Heart left ventricle (tissue), 16 donors: ENCODE measurements around the gene ABCC8. TPM values are rescaled to one million over a fixed set of nuclear protein-coding genes. Genes with fewer than 3 reads are reported as not detected.

Experiments
- ATAC-seq, 4 donors: fragments of 200-7000 bp; cut with Tn5 transposase; one replicate each; pipeline ENCODE4 v1.9.1; 2020 to 2022; ENCODE audit warnings: moderate library complexity in 4 of 4, mild to moderate bottlenecking in 3 of 4, moderate number of reproducible peaks in 1 of 4
- DNase-seq, 5 donors: peaks; one replicate each; pipeline ENCODE4 v3.0.0-alpha.2; 2020
- H3K27ac ChIP-seq, 12 donors: fragments of 200-600 bp; sonication (generic) in 4 of 12; one replicate each; pipeline versions ENCODE4 v1.5.0 to v1.8.0; 2016 to 2022; ENCODE audit warnings: mild to moderate bottlenecking in 2 of 12
- H3K27me3 ChIP-seq, 9 donors: fragments of 200-600 bp; sonication (generic) in 2 of 9; one replicate each; pipeline versions ENCODE4 v1.5.1 to v1.8.0; 2016 to 2022; ENCODE audit warnings: mild to moderate bottlenecking in 3 of 9
- H3K36me3 ChIP-seq, 9 donors: fragments of 200-600 bp; sonication (generic) in 2 of 9; one replicate each; pipeline versions ENCODE4 v1.5.0 to v1.8.0; 2018 to 2022; ENCODE audit warnings: mild to moderate bottlenecking in 2 of 9
- H3K4me1 ChIP-seq, 12 donors: fragments of 200-600 bp; sonication (generic) in 4 of 12; one replicate each; pipeline versions ENCODE4 v1.5.0 to v1.8.0; 2016 to 2022; ENCODE audit warnings: mild to moderate bottlenecking in 3 of 12
- H3K4me3 ChIP-seq, 12 donors: fragments of 200-600 bp; sonication (generic) in 4 of 12; one replicate each; pipeline versions ENCODE4 v1.5.0 to v1.8.0; 2017 to 2022; ENCODE audit warnings: mild to moderate bottlenecking in 9 of 12, moderate library complexity in 4 of 12
- H3K9me3 ChIP-seq, 12 donors: fragments of 200-600 bp; sonication (generic) in 4 of 12; one replicate each; pipeline versions ENCODE4 v1.5.0 to v1.8.0; 2016 to 2022; ENCODE audit warnings: mild to moderate bottlenecking in 1 of 12
- POLR2A ChIP-seq, 2 donors: fragments of 450-650 bp; IDR thresholded peaks; one replicate each; pipeline ENCODE4 v1.6.1; 2017; ENCODE audit warnings: antibody characterized with exemption in 2 of 2, mild to moderate bottlenecking in 2 of 2, moderate library complexity in 2 of 2
- WGBS, 4 donors: extraction: QIAGEN DNeasy Blood & Tissue Kit in 2 of 4; methylation state at CpG; one replicate each; pipeline versions ENCODE4 v1.1.5 to v1.1.7; 2013 to 2018; 5-methylcytosine and 5-hydroxymethylcytosine counted together
- intact Hi-C, 10 donors: fragments of 100-400 bp; cut with DNase I; formaldehyde crosslinking; loops; one replicate each; pipeline versions ENCODE4 v1.11.1 to v1.14.2; 2022
- polyA plus RNA-seq, 2 donors: library from polyadenylated mRNA; stranded (reverse); fragments of 200-250 nt; gene quantifications; one replicate each; pipeline ENCODE4 v1.2.3, GENCODE V29; 2013
- total RNA-seq, 9 donors: library from RNA; depleted of rRNA in 2 of 9; stranded (reverse); fragments of >200 nt in 2 of 9; fragmentation: NEBNext Ultra II Directional in 3 of 9; extraction: Animal tissue kit (Norgen Biotek cat#: 25700) in 3 of 9; gene quantifications; one replicate each; pipeline versions ENCODE4 v1.1.0 to v1.2.4, GENCODE V29; 2016 to 2023
- TF ChIP-seq, protein P1 (sequence below), 12 donors: fragments of 200-600 bp; sonication (generic) in 4 of 12; IDR thresholded peaks; one replicate each; pipeline versions ENCODE4 v1.5.0 to v1.8.0; 2018 to 2022; ENCODE audit warnings: antibody characterized with exemption in 12 of 12, mild to moderate bottlenecking in 5 of 12
- donor health status: ischemic (EF 13 %, LVEDD 7.1; RV severe dilation, severe dysfunction).
- donor health status: healthy with polysubstance abuse.
- donor health status: DM: no; HTN: yes; CAD: no.
- donor health status: DM: no; HTN: no; CAD: no.
- donor health status: ischemic (EF 25% LVEDD 6.9; RV normal size, moderate dysfunction).
- donor health status: ischemic (EF 25% LVEDD 5.7; RV mildly dilated, moderate dysfunction).
- donor health status: healthy.
- donor health status: DM: yes; HTN: yes; CAD: no.
- donor health status: ischemic (EF 35%, LVEDD 5.7; RV mildly dilated, moderate dysfunction).
- donor health status: nonischemic (EF 11% LVEDD 7.7; RV severe dilation, severe dysfunction).
- donor health status: DM: yes; HTN: yes; CAD: no.
- donor health status: PGD.
- donor health status: ischemic (EF 29% LVEDD 5.4; RV normal size, mild dysfunction).
- donor health status: nonischemic (EF 23%, LVEDD 6.1; RV moderate dilation, normal function).

ABCC8 gene
- total and polyA plus RNA-seq, 11 donors, result 0.69 to 9.6 (median 3.6) TPM

DNA sequence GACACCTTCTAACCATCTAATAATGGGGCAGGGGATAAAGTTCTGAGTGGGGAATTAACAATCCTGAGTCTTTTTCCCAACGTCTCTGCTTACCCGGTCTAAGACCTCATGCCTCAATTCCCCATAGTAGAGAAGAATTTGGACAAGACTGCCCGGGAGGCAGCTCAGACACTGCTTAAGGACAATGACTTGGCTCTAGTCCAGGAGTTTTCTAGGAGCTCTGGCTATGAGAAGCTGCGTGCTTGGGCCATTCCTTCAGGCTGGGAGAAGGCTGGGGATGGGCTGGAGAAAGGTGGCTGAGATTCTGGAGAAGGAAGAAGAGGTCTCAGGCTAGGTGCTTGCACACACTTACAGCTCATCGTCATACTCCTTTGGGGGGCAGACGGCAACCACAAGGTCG lies 19.8 kb upstream of the ABCC8 start:
- peak in 2 of 4 donors; percentile 18 to 50 for ATAC-seq

GRCh38 chr11:17494019-17494418 lies 17.4 kb upstream of the ABCC8 start:
- 72 to 90% (median 77%) methylated on average over 5 to 6 of the region's 6 CpGs for WGBS, 4 donors
- ATAC-seq, result no peak
- intact Hi-C loops, result no loop called here
- Histone ChIP-seq H3K4me1 (peaks cover 0 to 11% (median 0%) of the 10 kb centered on the region in 12 donors), H3K27ac (no peak overlapping the region), H3K9me3 (no peaks in the 10 kb centered on the region), H3K4me3 (no peak overlapping the region), H3K36me3 (no peaks in the 10 kb centered on the region), H3K27me3 (peaks cover 0 to 3% (median 0%) of the 10 kb centered on the region in 9 donors)
- no peak for TF ChIP-seq POLR2A (IDR thresholded peaks at IDR 0.05)
- TF ChIP-seq, protein P1, sequence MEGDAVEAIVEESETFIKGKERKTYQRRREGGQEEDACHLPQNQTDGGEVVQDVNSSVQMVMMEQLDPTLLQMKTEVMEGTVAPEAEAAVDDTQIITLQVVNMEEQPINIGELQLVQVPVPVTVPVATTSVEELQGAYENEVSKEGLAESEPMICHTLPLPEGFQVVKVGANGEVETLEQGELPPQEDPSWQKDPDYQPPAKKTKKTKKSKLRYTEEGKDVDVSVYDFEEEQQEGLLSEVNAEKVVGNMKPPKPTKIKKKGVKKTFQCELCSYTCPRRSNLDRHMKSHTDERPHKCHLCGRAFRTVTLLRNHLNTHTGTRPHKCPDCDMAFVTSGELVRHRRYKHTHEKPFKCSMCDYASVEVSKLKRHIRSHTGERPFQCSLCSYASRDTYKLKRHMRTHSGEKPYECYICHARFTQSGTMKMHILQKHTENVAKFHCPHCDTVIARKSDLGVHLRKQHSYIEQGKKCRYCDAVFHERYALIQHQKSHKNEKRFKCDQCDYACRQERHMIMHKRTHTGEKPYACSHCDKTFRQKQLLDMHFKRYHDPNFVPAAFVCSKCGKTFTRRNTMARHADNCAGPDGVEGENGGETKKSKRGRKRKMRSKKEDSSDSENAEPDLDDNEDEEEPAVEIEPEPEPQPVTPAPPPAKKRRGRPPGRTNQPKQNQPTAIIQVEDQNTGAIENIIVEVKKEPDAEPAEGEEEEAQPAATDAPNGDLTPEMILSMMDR (IDR thresholded peaks at IDR 0.05), result no peak
- DNase-seq, result no peak

More for the DNA sequence above, 19.8 kb upstream of the ABCC8 start:
- Histone ChIP-seq H3K27me3 (peaks cover 0 to 9% (median 0%) of the 10 kb centered on the region in 9 donors), H3K4me1 (no peaks in the 10 kb centered on the region), H3K9me3 (no peaks in the 10 kb centered on the region), H3K36me3 (no peaks in the 10 kb centered on the region), H3K4me3 (no peak overlapping the region), H3K27ac (no peak overlapping the region)
- no peak for TF ChIP-seq POLR2A (IDR thresholded peaks at IDR 0.05)
- TF ChIP-seq, protein P1 (IDR thresholded peaks at IDR 0.05), result no peak
- DNase-seq, result no peak
- WGBS, 4 donors, result 57 to 71% (median 62%) methylated on average over 7 of the region's 7 CpGs
- intact Hi-C loops, result no loop called here

DNA sequence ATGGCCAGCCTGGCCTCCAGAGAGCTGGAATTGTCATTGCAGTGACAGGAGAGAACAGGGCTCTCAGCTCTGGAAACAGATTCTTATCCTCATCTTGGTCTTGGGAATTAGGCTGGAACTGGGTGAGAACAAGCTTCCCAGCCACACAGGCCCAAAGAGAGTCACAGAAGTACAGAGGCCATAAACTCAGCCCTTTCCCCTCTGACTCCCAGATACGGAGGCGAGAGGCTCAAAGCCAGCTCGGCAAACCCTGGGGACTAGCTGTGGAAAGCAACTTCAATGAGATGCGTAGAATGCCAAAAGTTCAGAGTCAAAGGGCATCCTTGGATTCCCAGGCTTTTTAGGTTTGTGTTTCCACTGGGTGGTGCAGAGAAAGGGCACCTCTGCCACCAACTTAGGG lies 14.3 kb upstream of the ABCC8 start:
- Histone ChIP-seq H3K27ac (no peak overlapping the region), H3K27me3 (peaks cover 0 to 9% (median 0%) of the 10 kb centered on the region in 9 donors), H3K36me3 (no peaks in the 10 kb centered on the region), H3K9me3 (no peaks in the 10 kb centered on the region), H3K4me1 (peaks cover 0 to 11% (median 0%) of the 10 kb centered on the region in 12 donors), H3K4me3 (no peak overlapping the region)
- peak in 2 of 4 donors; percentile 32 to 70 for ATAC-seq
- intact Hi-C loops, result no loop called here
- DNase-seq, result peak in 3 of 5 donors; percentile 47 to 58 (median 54)
- 72 to 81% (median 78%) methylated on average over 4 of the region's 4 CpGs for WGBS, 4 donors
- TF ChIP-seq, protein P1 (IDR thresholded peaks at IDR 0.05), result no peak
- TF ChIP-seq POLR2A (IDR thresholded peaks at IDR 0.05), result no peak

GRCh38 chr11:17490232-17490631 lies 13.6 kb upstream of the ABCC8 start:
- no peak overlapping the region for H3K4me3 ChIP-seq
- H3K4me1 ChIP-seq, result peaks cover 0 to 11% (median 0%) of the 10 kb centered on the region in 12 donors
- H3K27me3 ChIP-seq, result peaks cover 0 to 9% (median 0%) of the 10 kb centered on the region in 9 donors
- DNase-seq (no peak), ATAC-seq (no peak)
- no peaks in the 10 kb centered on the region for H3K36me3 ChIP-seq
- intact Hi-C loops, result no loop called here
- TF ChIP-seq POLR2A (IDR thresholded peaks at IDR 0.05), result no peak
- TF ChIP-seq, protein P1 (IDR thresholded peaks at IDR 0.05), result no peak
- no peak overlapping the region for H3K27ac ChIP-seq
- 79 to 92% (median 91%) methylated on average over 6 of the region's 6 CpGs for WGBS, 4 donors
- no peaks in the 10 kb centered on the region for H3K9me3 ChIP-seq
